Measurements from ENCODE around the gene RGS17.

RGS17 gene

DNA sequence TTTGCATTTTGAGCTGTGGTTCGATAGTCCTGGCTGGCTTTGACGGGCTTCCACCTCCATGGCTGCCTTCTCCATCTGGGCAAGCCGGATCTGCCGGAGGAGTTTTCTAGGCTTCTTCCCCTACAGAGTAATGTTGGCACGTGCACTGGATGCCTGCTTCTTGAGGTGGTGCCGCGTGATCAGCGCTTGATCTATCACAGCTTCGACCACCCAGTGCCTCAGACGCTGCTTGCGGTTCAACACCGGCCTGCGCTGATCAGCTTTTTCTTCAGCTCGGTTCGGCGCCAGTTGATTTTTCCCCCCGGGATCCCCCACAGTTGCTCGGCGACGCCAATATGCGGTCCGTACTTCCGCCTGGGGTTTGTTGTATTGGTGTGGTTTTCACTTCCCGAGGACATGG is 171.7 kb downstream of the RGS17 start:
- no peaks in the 10 kb centered on the region for H3K36me3 Mint-ChIP-seq (ENCODE audit: low read depth)
- H3K27me3 Mint-ChIP-seq = peaks cover 5% of the 10 kb centered on the region
- no peaks in the 10 kb centered on the region for H3K9me3 Mint-ChIP-seq
- H3K4me1 Mint-ChIP-seq (ENCODE audit: low read depth) = no peaks in the 10 kb centered on the region
- H3K27ac Mint-ChIP-seq = no peak overlapping the region
- no peak overlapping the region for H3K4me3 Mint-ChIP-seq

DNA sequence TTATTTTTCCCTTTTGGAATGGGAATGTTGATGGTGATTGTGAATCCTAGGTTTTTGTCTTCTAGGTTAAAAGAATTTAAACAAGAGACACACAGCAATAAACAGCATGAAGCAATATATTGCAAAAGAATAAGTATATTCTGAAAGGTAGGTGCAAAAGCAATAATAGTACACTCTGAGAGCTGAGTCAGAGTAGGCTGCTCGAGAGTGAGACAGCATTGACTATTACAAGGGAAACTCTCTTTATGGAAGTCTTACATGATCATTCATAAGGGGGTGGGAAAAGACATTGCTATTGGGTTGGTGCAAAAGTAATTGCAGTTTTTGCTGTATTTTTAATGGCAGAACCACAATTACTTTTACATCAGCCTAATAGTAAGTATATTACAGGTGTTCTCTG is 173.3 kb downstream of the RGS17 start:
- H3K9me3 Mint-ChIP-seq = no peaks in the 10 kb centered on the region
- H3K4me1 Mint-ChIP-seq (ENCODE audit: low read depth) = peaks cover 4% of the 10 kb centered on the region
- H3K27ac Mint-ChIP-seq = no peak overlapping the region
- H3K36me3 Mint-ChIP-seq (ENCODE audit: low read depth) = no peaks in the 10 kb centered on the region
- peaks cover 9% of the 10 kb centered on the region for H3K27me3 Mint-ChIP-seq
- no peak overlapping the region for H3K4me3 Mint-ChIP-seq
